ENCODE measurements around the gene SLC7A1.

DNA sequence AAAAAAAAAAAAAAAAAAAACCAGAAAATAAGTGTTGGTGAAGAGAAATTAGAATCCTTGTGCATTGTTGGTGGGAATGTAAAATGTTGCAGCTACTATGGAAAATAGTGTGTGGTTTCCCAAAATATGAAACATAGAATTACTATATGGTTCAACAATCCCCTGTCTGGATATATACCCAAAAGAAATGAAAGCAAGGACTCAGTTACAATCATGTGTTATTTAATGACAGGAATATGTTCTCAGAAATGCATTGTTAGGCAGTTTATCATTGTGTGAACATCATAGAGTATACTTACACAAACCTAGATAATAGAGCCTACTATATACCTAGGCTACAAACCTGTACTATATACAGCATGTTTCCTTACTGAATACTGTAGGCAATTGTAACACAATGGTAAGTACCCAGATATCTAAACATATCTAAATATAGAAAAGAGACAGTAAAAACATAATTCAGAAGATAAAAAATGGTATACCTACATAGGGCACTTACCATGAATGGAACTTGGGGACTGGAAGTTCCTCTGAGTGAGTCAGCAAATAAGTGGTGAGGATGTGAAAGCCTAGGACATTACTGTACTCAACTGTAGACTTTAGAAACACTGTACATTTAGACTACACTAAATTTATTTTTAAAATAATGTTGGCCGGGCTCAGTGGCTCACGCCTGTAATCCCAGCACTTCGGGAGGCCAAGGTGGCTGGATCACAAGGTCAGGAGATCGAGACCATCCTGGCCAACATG lies 25.7 kb upstream of the SLC7A1 start:
- TF ChIP-seq, protein P1, sequence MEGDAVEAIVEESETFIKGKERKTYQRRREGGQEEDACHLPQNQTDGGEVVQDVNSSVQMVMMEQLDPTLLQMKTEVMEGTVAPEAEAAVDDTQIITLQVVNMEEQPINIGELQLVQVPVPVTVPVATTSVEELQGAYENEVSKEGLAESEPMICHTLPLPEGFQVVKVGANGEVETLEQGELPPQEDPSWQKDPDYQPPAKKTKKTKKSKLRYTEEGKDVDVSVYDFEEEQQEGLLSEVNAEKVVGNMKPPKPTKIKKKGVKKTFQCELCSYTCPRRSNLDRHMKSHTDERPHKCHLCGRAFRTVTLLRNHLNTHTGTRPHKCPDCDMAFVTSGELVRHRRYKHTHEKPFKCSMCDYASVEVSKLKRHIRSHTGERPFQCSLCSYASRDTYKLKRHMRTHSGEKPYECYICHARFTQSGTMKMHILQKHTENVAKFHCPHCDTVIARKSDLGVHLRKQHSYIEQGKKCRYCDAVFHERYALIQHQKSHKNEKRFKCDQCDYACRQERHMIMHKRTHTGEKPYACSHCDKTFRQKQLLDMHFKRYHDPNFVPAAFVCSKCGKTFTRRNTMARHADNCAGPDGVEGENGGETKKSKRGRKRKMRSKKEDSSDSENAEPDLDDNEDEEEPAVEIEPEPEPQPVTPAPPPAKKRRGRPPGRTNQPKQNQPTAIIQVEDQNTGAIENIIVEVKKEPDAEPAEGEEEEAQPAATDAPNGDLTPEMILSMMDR (conservative IDR thresholded peaks at IDR 0.05) = no peak
- TF ChIP-seq EZH2 (IDR thresholded peaks at IDR 0.05; ENCODE audit: low read depth) = no peak
